Fibroblast of pulmonary artery (primary cell): Measurements from ENCODE around the gene HAUS3.

Experiments
- DNase-seq: peaks from one replicate; pipeline ENCODE4 v3.0.0-alpha.2; 2010; ENCODE audit warnings: low read depth
- H3K4me3 ChIP-seq: replicated peaks from 2 replicates; pipeline ENCODE4 v1.5.1; 2011; ENCODE audit warnings: low read depth, mild to moderate bottlenecking, control low read depth, low read length, moderate library complexity
- TF ChIP-seq, protein P1 (sequence below): IDR thresholded peaks from 2 replicates; pipeline ENCODE4 v1.5.1; 2011; ENCODE audit warnings: mild to moderate bottlenecking, control low read depth, low read length, inconsistent platforms; ENCODE audit errors: missing control alignments

The HAUS3 gene

DNA sequence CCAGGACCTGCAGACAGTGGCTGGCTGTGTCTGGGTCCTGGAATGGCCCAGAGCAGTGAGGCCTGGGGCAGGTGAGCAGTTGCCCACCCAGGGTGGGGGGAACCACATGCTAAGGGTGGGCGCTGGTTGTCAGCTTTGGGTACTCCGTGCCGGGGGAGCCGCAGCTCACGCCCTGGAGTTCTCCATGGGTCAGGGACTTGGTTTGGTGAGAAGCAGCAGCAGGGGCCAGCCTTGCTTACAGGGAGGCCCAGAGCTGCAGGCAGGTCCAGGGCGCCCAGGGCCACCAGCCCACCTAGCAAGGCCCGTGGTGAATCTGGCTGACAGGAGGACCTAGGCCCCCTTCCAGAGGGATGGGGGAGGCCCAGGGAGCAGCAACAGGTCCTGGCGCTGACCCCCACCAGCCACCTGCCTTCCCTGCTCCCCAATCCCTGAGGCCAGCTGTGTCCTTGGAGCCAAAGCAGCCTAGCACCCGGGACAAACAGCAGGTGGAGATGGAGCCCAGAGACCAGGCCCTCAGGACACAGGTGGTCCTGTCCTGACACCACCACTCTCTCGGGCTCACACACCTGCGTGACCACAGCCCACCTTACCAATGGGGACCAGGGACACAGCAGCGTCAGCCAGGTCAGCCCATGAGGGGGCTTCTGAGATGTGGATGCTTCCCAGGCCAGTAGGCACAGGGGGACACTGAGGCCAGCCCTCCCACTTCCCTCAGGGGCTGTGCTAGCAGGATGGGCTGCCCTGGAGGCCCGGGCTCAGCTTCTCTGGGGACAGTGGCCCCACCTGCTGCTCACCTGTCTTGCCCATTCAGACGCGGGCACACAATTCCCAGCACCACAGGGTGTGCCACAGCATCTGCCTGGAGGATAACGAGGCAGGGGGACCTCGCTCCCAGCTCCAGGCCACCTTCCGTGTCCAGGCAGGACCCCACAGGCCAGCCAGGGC is 16.4 kb upstream of the HAUS3 start:
- no peak for DNase-seq
- H3K4me3 ChIP-seq, result no peak overlapping the region
- TF ChIP-seq, protein P1, sequence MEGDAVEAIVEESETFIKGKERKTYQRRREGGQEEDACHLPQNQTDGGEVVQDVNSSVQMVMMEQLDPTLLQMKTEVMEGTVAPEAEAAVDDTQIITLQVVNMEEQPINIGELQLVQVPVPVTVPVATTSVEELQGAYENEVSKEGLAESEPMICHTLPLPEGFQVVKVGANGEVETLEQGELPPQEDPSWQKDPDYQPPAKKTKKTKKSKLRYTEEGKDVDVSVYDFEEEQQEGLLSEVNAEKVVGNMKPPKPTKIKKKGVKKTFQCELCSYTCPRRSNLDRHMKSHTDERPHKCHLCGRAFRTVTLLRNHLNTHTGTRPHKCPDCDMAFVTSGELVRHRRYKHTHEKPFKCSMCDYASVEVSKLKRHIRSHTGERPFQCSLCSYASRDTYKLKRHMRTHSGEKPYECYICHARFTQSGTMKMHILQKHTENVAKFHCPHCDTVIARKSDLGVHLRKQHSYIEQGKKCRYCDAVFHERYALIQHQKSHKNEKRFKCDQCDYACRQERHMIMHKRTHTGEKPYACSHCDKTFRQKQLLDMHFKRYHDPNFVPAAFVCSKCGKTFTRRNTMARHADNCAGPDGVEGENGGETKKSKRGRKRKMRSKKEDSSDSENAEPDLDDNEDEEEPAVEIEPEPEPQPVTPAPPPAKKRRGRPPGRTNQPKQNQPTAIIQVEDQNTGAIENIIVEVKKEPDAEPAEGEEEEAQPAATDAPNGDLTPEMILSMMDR, result no peak

DNA sequence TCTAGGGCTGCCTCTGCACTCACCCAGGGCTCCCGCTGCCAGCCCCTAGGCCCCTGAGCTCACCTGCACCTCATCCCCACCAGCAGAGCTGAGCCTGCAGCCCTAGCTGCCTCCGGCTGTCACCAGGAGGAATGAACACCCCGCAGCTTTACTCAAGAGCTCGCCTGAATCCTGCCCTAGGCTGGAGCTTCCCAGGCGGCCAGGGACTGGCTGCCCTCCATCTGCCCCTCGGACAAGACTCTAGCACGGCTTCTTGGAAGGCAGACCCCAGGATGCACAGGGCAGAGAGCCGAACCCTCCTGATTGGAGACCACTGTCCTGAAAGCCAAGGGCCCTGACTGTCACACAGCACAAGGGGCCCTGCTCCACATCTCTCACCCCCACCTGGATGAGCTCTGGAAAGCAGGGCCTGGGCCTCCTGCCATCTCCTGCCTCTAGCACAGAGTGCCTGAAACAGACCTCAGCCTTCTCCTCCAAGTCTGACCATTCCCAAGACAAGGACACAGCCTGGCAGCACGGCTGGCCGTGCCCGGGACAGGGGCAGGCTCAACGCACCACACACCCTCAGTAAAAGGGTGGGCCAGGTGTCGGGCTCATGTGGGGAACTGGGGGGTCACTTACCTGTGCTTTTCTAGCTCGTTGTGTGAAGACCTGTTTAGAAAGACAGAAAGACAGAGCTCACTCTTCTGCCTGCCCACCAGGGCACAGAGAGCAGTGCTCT is 15.6 kb upstream of the HAUS3 start:
- peak overlapping the region; percentile 5 for H3K4me3 ChIP-seq
- DNase-seq, result no peak
- TF ChIP-seq, protein P1, result no peak

DNA sequence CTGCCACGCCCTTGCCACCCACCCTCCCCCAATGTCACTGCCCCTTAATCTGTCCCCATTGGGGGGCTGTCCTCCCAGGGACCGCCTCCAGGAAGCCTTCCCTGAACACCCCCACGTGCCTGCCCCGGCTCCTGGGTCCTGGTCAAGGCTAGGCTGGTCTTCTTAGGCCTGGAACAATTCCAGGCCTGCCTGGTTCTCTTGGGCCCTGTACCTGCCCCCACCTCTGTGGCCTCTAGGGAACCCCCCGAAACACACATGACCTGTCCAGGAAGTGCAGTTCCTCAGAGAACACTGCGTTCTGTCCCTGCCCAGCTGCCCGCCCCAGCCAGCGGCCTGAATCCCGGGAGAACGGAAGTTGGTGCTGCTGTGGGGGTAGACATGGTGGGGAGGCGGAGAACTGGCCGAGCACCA is 14.9 kb upstream of the HAUS3 start:
- DNase-seq, result peak; percentile 35
- no peak overlapping the region for H3K4me3 ChIP-seq
- TF ChIP-seq, protein P1, result no peak

DNA sequence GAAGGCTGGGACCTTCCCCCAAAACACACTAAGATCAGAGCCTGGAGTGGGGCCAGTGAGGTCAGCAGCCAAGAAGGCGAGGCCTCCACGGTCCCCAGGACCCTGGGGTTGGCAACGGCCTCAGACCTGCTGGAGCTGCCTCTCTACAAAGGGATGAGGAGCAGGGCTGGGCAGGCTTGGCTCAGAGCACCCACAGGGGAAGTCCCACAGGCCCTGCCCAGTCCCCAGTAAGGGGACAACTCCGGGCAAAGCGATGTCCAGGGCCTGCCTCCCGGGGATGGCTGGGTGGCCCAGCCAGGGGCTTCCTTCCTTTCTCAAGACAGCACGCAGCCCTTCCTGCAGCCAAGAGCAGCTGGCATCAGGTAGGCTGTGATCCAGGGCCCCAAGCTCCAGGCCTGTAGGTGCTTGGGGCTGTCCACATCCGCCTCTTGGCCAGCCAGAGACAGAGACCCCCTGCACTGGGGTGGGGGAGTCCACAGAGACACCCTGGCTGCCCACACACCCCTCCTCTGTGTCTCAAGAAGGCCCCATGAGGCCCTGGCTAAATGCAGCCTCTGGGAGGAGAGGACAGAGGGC is 14.3 kb upstream of the HAUS3 start:
- H3K4me3 ChIP-seq, result no peak overlapping the region
- TF ChIP-seq, protein P1, result no peak
- DNase-seq, result peak; percentile 26

DNA sequence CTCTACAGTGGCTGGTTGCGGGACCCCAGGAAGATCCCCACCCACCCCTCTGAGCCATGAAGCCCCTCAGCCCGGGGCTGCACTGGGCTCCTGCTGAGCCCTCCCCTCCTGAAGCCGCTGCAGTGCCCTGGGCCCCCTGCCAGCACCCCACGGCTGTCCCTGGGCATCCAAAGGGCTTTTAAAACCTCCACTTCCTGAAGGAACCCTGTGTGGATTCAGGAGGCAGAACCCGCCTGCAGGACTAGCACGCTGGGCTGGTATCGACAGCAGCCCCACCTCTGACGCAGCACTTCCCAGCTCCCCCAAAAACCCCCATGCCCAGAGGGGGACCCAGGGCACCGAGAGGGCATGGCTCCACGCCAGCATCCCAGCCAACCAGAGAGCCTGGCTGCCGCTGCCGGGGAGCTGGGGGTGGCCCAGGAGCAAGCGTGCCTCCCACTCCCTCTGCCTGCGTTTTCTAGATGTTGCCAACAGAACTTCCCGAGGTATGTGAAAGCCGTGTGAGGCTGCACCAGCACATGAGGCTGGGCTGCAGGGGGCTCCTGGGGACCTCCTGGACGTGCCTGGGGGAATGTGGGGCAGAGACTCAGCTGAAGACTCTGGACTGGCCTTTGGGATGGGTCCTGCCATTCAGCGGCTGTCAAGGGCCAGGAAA is 13.7 kb upstream of the HAUS3 start:
- DNase-seq, result peak; percentile 70
- TF ChIP-seq, protein P1, result no peak
- H3K4me3 ChIP-seq, result no peak overlapping the region

DNA sequence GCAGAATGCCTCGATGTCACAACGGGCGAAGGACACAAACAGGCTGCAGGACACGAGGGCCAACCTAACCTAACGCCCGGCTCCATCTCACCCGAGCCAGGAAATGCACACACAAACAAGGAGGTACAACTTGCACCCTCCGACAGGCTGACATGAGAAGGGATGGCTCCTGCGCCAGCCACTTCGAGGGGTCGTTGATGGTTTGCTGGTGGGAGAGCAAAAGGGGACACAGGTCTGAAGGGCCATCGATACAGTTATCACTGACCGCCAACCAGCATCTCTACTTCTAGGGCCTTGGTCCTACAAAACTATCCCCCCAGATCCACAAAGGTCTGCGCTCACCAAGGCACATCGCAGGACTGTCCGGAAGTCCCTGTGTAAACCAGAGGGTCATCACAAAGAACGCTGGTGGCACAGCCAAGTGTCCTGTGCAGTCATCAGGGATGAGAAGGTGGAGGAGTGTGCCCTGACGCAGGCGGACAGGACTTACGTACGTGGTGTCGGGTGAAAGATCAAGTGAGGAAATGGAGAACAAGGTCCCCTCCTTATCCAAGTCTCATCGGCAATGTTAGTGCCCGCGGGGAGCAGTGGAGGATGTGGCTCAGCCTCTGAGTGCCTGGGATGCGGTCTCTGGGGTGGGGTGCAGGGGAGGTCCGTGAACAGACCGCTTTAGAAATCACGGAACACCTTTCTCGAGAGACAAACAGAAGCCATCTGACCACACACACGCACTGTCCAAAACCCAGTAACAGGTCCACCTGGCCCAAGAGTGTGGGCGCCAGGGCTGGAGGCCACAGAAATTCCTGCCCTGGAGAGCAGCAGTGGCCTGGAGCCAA is 13.0 kb upstream of the HAUS3 start:
- H3K4me3 ChIP-seq, result no peak overlapping the region
- DNase-seq, result no peak
- TF ChIP-seq, protein P1, result no peak
